ENCODE measurements around the gene RBMS1.

- TF ChIP-seq POLR2A (IDR thresholded peaks at IDR 0.05), result peak in 1 of 2 donors; percentile 58
- no peak for TF ChIP-seq CTCF (IDR thresholded peaks at IDR 0.05)
- no peak for TF ChIP-seq POLR2AphosphoS5 (IDR thresholded peaks at IDR 0.05; ENCODE audit: insufficient read depth in 1 of 2, low read depth in 1 of 2)
Measured at GRCh38 chr2:160407393-160408172, 86.0 kb downstream of the RBMS1 start.

All from vagina (tissue), 2 donors.